GM21717 (cell line): ENCODE measurements around the gene VSTM1.

Experiments used
- ATAC-seq: cut with Tn5 transposase; IDR thresholded peaks from one replicate; pipeline ENCODE4 v1.9.1; 2021; ENCODE audit warnings: mild to moderate bottlenecking, moderate library complexity; ENCODE audit not compliant: unreplicated experiment

The VSTM1 gene

GRCh38 chr19:54013866-54014265, 49.8 kb downstream of the VSTM1 start:
- ATAC-seq = no peak

- no peak for ATAC-seq
Measured at GRCh38 chr19:54011507-54012211, 52.0 kb downstream of the VSTM1 start.

GRCh38 chr19:54010474-54010873, 53.2 kb downstream of the VSTM1 start:
- ATAC-seq = no peak

GRCh38 chr19:54009440-54009839, 54.3 kb downstream of the VSTM1 start:
- ATAC-seq = no peak

- no peak for ATAC-seq
Measured at GRCh38 chr19:54002495-54003315, 61.0 kb downstream of the VSTM1 start.

GRCh38 chr19:54001496-54001895, 62.2 kb downstream of the VSTM1 start:
- no peak for ATAC-seq

GRCh38 chr19:53999694-54000093, 64.0 kb downstream of the VSTM1 start:
- no peak for ATAC-seq

- no peak for ATAC-seq
Measured at GRCh38 chr19:53998223-53998622, 65.5 kb downstream of the VSTM1 start.

- ATAC-seq = no peak
Measured at GRCh38 chr19:53994811-53995210, 68.9 kb downstream of the VSTM1 start.

- ATAC-seq = no peak
Measured at GRCh38 chr19:53993448-53993847, 70.2 kb downstream of the VSTM1 start.

GRCh38 chr19:53992815-53993214, 70.9 kb downstream of the VSTM1 start:
- ATAC-seq = no peak

- ATAC-seq = no peak
Measured at GRCh38 chr19:53992211-53992610, 71.5 kb downstream of the VSTM1 start.

GRCh38 chr19:53991224-53992113, 72.2 kb downstream of the VSTM1 start, which contains the start of gene CACNG6:
Gene CACNG6, plus strand, starts transcription at chr19:53991637. Its CDS starts 1,241 bp downstream, at chr19:53992878.
- ATAC-seq = no peak
